ENCODE results near the gene ERI3.

ERI3 gene

GRCh38 chr1:44300852-44301251 lies 54.2 kb downstream of the ERI3 start:
- Histone ChIP-seq H3K9me2 (replicated peaks; ENCODE audit: insufficient read depth, low read length) (no peaks in the 10 kb centered on the region), H3F3A (ENCODE audit: insufficient read depth) (no peaks in the 10 kb centered on the region), H3K27me3 (ENCODE audit: low read length) (no peaks in the 10 kb centered on the region), H3K9ac (ENCODE audit: low read length) (no peak overlapping the region), H3K4me3 (ENCODE audit: insufficient read depth, low read length, poor library complexity, severe bottlenecking) (no peak overlapping the region), H3K79me2 (ENCODE audit: insufficient read depth, low read length) (no peaks in the 10 kb centered on the region), H4K20me1 (ENCODE audit: low read depth, low read length) (no peaks in the 10 kb centered on the region), H3K9me3 (ENCODE audit: insufficient read depth, low read length) (no peaks in the 10 kb centered on the region), H3K36me3 (ENCODE audit: low read length) (no peaks in the 10 kb centered on the region), H2AFZ (ENCODE audit: low read depth, low read length, severe bottlenecking) (no peak overlapping the region), H3K4me2 (ENCODE audit: low read depth, low read length, poor library complexity, severe bottlenecking) (no peak overlapping the region), H3K27ac (ENCODE audit: low read depth, low read length) (no peak overlapping the region)
- TF ChIP-seq EZH2phosphoT487 (conservative IDR thresholded peaks at IDR 0.05; ENCODE audit: low read length), result no peak
- TF ChIP-seq CTCF (IDR thresholded peaks at IDR 0.05; ENCODE audit: insufficient read depth, low read length, poor library complexity, severe bottlenecking), result no peak

GRCh38 chr1:44297695-44298400 lies 57.2 kb downstream of the ERI3 start:
- Histone ChIP-seq H4K20me1 (ENCODE audit: low read depth, low read length) (no peaks in the 10 kb centered on the region), H2AFZ (ENCODE audit: low read depth, low read length, severe bottlenecking) (no peak overlapping the region), H3K4me2 (ENCODE audit: low read depth, low read length, poor library complexity, severe bottlenecking) (no peak overlapping the region), H3K27me3 (ENCODE audit: low read length) (no peaks in the 10 kb centered on the region), H3K9ac (ENCODE audit: low read length) (no peak overlapping the region), H3K79me2 (ENCODE audit: insufficient read depth, low read length) (no peaks in the 10 kb centered on the region), H3K9me3 (ENCODE audit: insufficient read depth, low read length) (no peaks in the 10 kb centered on the region), H3K27ac (ENCODE audit: low read depth, low read length) (no peak overlapping the region), H3K4me3 (ENCODE audit: insufficient read depth, low read length, poor library complexity, severe bottlenecking) (no peak overlapping the region), H3F3A (ENCODE audit: insufficient read depth) (no peaks in the 10 kb centered on the region), H3K36me3 (ENCODE audit: low read length) (no peaks in the 10 kb centered on the region), H3K9me2 (replicated peaks; ENCODE audit: insufficient read depth, low read length) (no peaks in the 10 kb centered on the region)
- TF ChIP-seq CTCF (IDR thresholded peaks at IDR 0.05; ENCODE audit: insufficient read depth, low read length, poor library complexity, severe bottlenecking) (no peak), EZH2phosphoT487 (conservative IDR thresholded peaks at IDR 0.05; ENCODE audit: low read length) (no peak)

- Histone ChIP-seq H2AFZ (ENCODE audit: low read depth, low read length, severe bottlenecking) (no peak overlapping the region), H3K79me2 (ENCODE audit: insufficient read depth, low read length) (no peaks in the 10 kb centered on the region), H3K9ac (ENCODE audit: low read length) (no peak overlapping the region), H3K4me3 (ENCODE audit: insufficient read depth, low read length, poor library complexity, severe bottlenecking) (no peak overlapping the region), H3K9me3 (ENCODE audit: insufficient read depth, low read length) (no peaks in the 10 kb centered on the region), H4K20me1 (ENCODE audit: low read depth, low read length) (no peaks in the 10 kb centered on the region), H3K4me2 (ENCODE audit: low read depth, low read length, poor library complexity, severe bottlenecking) (no peak overlapping the region), H3K9me2 (replicated peaks; ENCODE audit: insufficient read depth, low read length) (no peaks in the 10 kb centered on the region), H3F3A (ENCODE audit: insufficient read depth) (no peaks in the 10 kb centered on the region), H3K27ac (ENCODE audit: low read depth, low read length) (no peak overlapping the region), H3K36me3 (ENCODE audit: low read length) (no peaks in the 10 kb centered on the region), H3K27me3 (ENCODE audit: low read length) (no peaks in the 10 kb centered on the region)
- TF ChIP-seq CTCF (IDR thresholded peaks at IDR 0.05; ENCODE audit: insufficient read depth, low read length, poor library complexity, severe bottlenecking), result no peak
- no peak for TF ChIP-seq EZH2phosphoT487 (conservative IDR thresholded peaks at IDR 0.05; ENCODE audit: low read length)
Measured at GRCh38 chr1:44296806-44297205, 58.3 kb downstream of the ERI3 start.

Data from SU-DHL-6 (cell line).